ENCODE data around the gene SOD3.

- no peak for TF ChIP-seq POLR2A (IDR thresholded peaks at IDR 0.05)
- no peak for TF ChIP-seq CTCF (IDR thresholded peaks at IDR 0.05)
Observed at GRCh38 chr4:24849351-24849750, 54.0 kb downstream of the SOD3 start.
